Stimulated activated CD8-positive, alpha-beta memory T cell treated with anti-CD3 and anti-CD28 coated beads, Interleukin-7, amount 100 ng/mL, for 4 hours (primary cell): ENCODE results near the gene CMTM8.
"Not testable (repeated sequence)": the region's sequence is repeated elsewhere in the genome, so short reads cannot be mapped to it uniquely, and the experiment has no call there.

ENCODE experiments used
- DNase-seq, 2 donors: peaks; one replicate each; pipeline ENCODE4 v3.0.0-alpha.2; 2020; ENCODE audit warnings: low read depth in 2 of 2

CMTM8 gene

GRCh38 chr3:32228743-32229142 lies 9.7 kb upstream of the CMTM8 start:
- DNase-seq: not testable (repeated sequence)

- no peak for DNase-seq
Observed at GRCh38 chr3:32229565-32229964, 8.9 kb upstream of the CMTM8 start.

- DNase-seq: no peak
Observed at GRCh38 chr3:32236377-32236776, 2.1 kb upstream of the CMTM8 start.

GRCh38 chr3:32237670-32238452 lies 619 bp upstream of the CMTM8 start:
- no peak for DNase-seq

GRCh38 chr3:32239307-32240158 lies 1.1 kb downstream of the CMTM8 start:
- DNase-seq: no peak

- DNase-seq: peak; percentile 6 to 38
Observed at GRCh38 chr3:32240159-32240545, 1.7 kb downstream of the CMTM8 start.

GRCh38 chr3:32241100-32241499 lies 2.6 kb downstream of the CMTM8 start:
- DNase-seq: no peak

- no peak for DNase-seq
Observed at GRCh38 chr3:32243519-32243918, 5.0 kb downstream of the CMTM8 start.

- DNase-seq: no peak
Observed at GRCh38 chr3:32245200-32245599, 6.7 kb downstream of the CMTM8 start.

GRCh38 chr3:32246079-32246675 lies 7.7 kb downstream of the CMTM8 start:
- DNase-seq: no peak

- no peak for DNase-seq
Observed at GRCh38 chr3:32249184-32249782, 10.8 kb downstream of the CMTM8 start.

GRCh38 chr3:32254268-32254667 lies 15.8 kb downstream of the CMTM8 start:
- no peak for DNase-seq

- no peak for DNase-seq
Observed at GRCh38 chr3:32255345-32255744, 16.9 kb downstream of the CMTM8 start.

- no peak for DNase-seq
Observed at GRCh38 chr3:32256206-32256605, 17.7 kb downstream of the CMTM8 start.

GRCh38 chr3:32257042-32257441 lies 18.6 kb downstream of the CMTM8 start:
- no peak for DNase-seq

GRCh38 chr3:32257641-32258438 lies 19.4 kb downstream of the CMTM8 start:
- no peak for DNase-seq

- DNase-seq: no peak
Observed at GRCh38 chr3:32258869-32259268, 20.4 kb downstream of the CMTM8 start.

- no peak for DNase-seq
Observed at GRCh38 chr3:32261545-32261944, 23.1 kb downstream of the CMTM8 start.

- DNase-seq: no peak
Observed at GRCh38 chr3:32262201-32262600, 23.7 kb downstream of the CMTM8 start.

- DNase-seq: no peak
Observed at GRCh38 chr3:32274306-32274705, 35.8 kb downstream of the CMTM8 start.

GRCh38 chr3:32275506-32275905 lies 37.0 kb downstream of the CMTM8 start:
- DNase-seq: no peak
